Coronary artery (tissue), 2 donors: ENCODE data around the gene DNAJC17.

ENCODE experiments used
- DNase-seq: peaks from one replicate; pipeline ENCODE4 v3.0.0-alpha.2; 2017; ENCODE audit warnings: low spot score
- H3K27ac ChIP-seq, 2 donors: fragments of 200-600 bp; sonication (generic); one replicate each; pipeline ENCODE4 v1.5.1; 2016 to 2019
- H3K4me3 ChIP-seq: fragments of 200-600 bp; sonication (generic); 2 replicates; pipeline ENCODE4 v1.5.1; 2016; ENCODE audit warnings: mild to moderate bottlenecking, moderate library complexity
- CTCF ChIP-seq: fragments of 200-600 bp; sonication (generic); IDR thresholded peaks from one replicate; pipeline ENCODE4 v1.5.1; 2019; ENCODE audit warnings: antibody characterized with exemption

The DNAJC17 gene

GRCh38 chr15:40785814-40786213 is 21.5 kb downstream of the DNAJC17 start:
- Histone ChIP-seq H3K27ac (no peak overlapping the region), H3K4me3 (no peak overlapping the region)
- DNase-seq: no peak
- TF ChIP-seq CTCF: no peak

- DNase-seq: no peak
- Histone ChIP-seq H3K27ac (no peak overlapping the region), H3K4me3 (no peak overlapping the region)
- TF ChIP-seq CTCF: no peak
Measured at GRCh38 chr15:40785164-40785563, 22.1 kb downstream of the DNAJC17 start.

GRCh38 chr15:40782609-40783227 is 24.6 kb downstream of the DNAJC17 start:
- no peak for TF ChIP-seq CTCF
- H3K4me3 ChIP-seq: no peak overlapping the region
- DNase-seq: no peak
- no peak overlapping the region for H3K27ac ChIP-seq

- DNase-seq: no peak
- Histone ChIP-seq H3K27ac (no peak overlapping the region), H3K4me3 (no peak overlapping the region)
Measured at GRCh38 chr15:40776537-40777141, 30.6 kb downstream of the DNAJC17 start.

GRCh38 chr15:40775740-40776536 is 31.3 kb downstream of the DNAJC17 start:
- Histone ChIP-seq H3K27ac (no peak overlapping the region), H3K4me3 (no peak overlapping the region)
- no peak for DNase-seq
- no peak for TF ChIP-seq CTCF

More at GRCh38 chr15:40776537-40777141, 30.6 kb downstream of the DNAJC17 start:
- TF ChIP-seq CTCF: no peak

- DNase-seq: no peak
- Histone ChIP-seq H3K27ac (no peak overlapping the region), H3K4me3 (no peak overlapping the region)
- TF ChIP-seq CTCF: no peak
Measured at GRCh38 chr15:40775007-40775406, 32.3 kb downstream of the DNAJC17 start.
